NCI-H2107 (cell line): ENCODE results near the gene MIB2.

Experiments used
- DNase-seq: peaks from one replicate; lab custom pipeline; 2025; lab: John Stamatoyannopoulos, UW

The MIB2 gene

GRCh38 chr1:1598051-1598719, 17.1 kb upstream of the MIB2 start:
- no peak for DNase-seq

DNA sequence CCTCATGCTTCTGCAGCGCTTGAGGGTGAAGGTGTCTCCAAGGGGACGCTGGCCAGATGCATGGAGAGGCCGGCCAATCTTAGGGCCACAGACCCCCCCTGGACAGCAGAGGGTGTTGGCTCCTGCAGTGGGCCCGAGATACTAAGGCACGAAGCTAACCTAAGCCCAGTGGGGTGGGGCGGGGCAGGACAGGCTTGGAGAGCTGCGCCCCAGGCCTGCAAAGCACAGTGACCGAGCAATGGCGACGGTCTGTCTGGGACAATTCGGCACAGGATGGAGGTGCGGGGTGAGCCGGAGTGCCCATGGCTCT, 16.6 kb upstream of the MIB2 start:
- no peak for DNase-seq

GRCh38 chr1:1599030-1599934, 16.0 kb upstream of the MIB2 start:
- no peak for DNase-seq

- no peak for DNase-seq
Measured at GRCh38 chr1:1599935-1600860, 15.1 kb upstream of the MIB2 start, which contains the start of gene FNDC10. Gene FNDC10 (minus strand): TSS chr1:1600135. CDS start chr1:1600015, 120 bp downstream.

DNA sequence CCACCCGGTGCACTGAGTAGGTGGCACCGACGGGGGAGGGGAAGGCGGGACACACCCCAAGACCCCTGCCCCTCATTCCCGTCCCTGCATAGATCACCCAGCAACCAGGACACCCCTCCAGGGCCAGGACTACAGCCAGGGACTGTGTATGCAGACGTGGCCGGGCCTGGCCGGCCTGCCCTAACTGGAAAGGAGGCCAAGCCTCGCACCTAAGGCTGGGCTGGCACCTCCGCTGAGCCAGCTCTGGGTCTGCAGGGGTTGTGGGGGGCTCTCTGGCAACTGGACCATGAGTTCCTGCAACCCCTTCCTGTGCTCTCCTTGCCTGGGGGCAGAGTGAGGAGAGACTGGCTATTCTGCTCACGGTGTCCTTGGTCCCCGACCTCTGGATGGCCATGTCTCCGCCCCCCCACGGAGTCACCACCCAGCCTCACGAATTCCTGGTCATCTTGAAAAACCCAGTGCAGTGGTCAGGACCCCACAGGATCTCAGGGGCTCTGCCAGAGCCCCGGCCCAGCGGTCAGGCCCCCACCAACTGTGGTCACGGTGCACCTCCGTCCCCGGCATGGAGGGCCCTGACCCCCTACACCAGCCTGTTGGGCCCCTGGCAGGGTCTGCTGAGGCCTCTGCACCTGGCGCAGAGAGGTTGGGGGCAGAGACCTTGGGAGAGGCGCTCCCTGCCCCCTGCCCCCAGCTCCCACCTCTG, 14.3 kb upstream of the MIB2 start:
- DNase-seq: no peak

DNA sequence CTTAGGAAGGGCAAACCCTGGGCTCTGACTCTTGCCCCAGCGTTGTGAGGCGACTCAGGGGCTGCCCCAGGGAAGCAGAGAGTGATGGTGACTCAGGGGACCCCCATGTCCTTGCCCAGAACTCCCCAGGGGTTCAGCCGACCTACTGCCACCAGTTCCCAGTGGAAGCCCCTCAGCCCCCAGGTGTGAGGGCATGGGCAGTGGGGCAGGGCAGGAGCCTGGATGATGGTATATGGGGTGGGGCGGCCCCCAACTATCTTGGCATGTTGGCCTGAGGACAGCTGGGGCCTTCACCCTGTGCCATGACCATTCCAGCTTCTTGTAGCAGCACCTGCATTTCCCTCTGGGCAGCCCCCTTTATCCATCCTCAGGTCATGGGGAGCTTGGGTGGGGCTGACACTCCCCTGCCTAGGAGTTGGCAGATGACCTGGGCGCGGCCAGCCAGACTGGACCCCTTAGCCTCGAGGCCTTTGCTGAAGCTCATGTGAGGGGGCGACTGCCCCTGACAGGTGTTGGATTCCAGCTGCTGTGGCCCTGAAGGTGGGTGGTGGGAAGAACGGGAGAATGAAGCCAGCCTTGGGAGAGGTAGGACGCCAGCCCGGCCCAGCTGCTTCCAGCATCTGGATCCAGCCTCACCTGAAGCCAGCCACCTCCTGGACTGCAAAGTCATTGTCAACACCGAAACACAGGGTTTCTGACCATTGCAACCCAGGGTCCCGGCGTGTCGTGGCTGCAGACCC, 13.6 kb upstream of the MIB2 start:
- no peak for DNase-seq

- no peak for DNase-seq
Measured at GRCh38 chr1:1602304-1602967, 12.9 kb upstream of the MIB2 start.

DNA sequence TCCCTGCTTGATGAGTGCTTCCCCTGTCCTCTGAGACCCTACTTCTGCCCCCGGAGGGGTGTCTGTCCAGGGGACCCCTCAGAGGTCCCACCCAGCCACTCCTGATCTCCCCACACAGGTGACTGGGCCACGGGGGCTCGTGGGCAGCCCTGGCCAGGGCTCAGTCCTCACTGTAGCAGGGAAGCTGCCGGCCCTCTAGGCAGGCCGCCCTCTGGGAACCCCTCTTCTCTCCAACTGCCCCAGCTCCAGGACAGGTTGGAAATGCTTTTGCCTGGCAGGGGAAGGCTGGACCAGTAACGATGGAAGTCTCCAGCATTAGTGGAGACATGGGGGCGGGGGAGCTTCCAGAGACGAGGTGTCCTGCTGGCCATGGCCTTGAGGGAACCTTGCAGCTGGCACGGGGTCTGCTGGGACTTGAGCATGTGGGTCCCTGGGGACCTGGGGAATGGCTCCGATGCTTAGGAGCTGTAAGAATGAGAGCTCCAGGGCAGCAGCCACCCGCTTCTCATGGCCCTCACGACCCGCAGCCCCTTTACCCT, 12.3 kb upstream of the MIB2 start:
- DNase-seq: no peak

DNA sequence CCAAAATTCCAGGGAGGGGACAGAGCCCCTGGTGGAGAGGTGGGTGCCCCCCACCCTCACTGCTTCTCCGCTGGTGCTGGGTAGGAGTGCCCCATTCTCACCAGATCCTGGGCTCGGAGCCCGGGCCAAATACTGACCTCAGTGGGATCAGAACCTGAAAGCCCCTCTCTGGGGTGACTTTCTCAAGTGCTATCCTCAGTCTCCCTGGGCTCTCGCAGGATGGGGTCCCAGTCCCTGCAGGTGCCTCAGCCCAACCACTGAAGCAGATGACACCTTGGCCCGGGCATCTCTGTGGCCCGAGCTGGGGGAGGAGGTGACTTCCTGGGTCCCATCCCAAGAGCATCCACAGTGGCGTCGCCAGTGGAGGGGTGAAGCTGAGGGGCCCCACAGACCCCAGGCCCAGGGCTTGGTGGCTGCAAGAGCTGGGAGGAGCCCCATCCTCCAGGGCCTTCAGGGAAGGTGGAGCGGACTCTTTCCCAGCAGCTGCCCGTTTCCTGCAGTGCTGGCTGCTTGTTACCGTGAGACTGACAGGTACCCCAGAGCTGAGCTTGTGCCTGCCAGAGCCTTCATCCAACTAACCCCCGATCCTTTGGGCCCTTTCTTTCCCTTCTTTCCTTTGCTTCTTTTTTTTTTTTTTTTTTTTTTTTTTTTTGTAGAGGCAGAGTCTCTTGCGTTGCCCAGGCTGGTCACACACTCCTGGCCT, 11.5 kb upstream of the MIB2 start:
- DNase-seq: no peak

- DNase-seq: no peak
Measured at GRCh38 chr1:1604374-1605033, 10.8 kb upstream of the MIB2 start.

DNA sequence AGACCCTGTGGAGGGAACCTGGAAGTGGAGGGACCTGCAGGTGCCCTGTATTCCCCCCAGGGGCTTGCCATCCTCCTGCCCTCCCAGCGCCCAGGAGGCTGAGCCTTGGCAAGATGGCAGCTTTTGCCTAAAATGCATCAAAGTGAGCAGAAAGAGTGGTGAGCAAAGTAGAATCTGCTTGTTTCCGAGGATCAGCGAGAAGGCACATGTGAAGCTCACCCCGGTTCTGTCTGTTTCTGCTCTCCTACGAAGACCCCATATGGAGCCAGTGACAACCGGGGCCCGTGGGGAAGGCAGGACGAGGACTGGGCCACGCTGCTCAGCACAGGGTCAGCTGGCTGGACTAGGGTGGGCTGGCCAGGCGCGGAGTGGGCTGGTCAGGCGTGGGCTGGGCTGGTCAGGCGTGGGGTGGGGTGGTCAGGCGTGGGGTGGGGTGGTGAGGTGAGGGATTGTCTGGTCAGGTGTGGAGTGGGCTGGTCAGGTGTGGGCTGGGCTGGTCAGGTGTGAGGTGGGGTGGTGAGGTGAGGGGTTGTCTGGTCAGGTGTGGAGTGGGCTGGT, 10.2 kb upstream of the MIB2 start:
- DNase-seq: no peak

DNA sequence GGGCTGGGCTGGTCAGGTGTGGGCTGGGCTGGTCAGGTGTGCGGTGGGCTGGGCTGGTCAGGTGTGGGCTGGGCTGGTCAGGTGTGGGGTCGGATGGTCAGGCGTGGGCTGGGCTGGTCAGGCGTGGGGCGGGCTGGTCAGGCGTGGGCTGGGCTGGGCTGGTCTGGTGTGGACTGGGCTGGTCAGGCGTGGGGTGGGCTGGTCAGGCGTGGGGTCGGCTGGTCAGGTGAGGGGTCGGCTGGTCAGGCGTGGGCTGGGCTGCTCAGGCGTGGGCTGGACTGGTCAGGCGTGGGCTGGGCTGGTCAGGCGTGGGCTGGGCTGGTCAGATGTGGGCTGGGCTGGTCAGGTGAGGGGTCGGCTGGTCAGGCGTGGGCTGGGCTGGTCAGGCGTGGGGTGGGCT, 9.6 kb upstream of the MIB2 start:
- no peak for DNase-seq

- DNase-seq: no peak
Measured at GRCh38 chr1:1606232-1606631, 9.1 kb upstream of the MIB2 start.

GRCh38 chr1:1609822-1610485, 5.3 kb upstream of the MIB2 start:
- no peak for DNase-seq

DNA sequence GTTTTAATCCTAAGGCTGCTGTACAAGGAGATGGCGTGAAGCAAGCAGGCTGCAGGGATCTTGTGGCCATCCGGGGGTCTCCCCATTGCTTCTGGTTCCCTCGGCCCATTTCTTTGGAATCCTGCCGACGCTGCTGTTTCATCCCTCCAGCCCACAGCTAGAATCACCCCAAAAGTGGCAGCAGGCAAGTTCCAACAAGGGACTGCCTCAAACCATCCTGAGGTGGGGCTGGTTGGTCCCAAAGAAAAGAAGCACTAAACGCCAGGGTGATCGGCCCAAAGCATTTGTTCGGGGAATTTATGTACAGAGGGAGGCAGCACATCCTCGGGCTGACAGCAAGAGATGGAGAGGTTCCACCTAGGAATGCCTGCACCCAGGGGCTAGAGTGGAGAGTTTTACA, 4.5 kb upstream of the MIB2 start:
- DNase-seq: no peak

DNA sequence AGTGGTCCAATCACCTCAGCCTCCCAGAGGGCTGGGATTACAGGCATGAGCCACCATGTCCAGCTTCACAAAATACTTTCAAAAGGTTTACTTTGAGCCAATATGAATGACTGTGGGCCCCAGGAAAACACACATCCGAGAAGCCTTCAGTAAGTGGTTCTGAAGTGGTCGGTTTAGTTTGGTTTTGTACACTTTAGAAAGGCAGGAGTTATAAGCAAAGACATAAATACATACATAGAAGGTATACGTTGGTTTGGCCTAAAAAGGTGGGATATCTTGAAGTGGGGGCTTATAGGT, 3.2 kb upstream of the MIB2 start:
- DNase-seq: no peak

GRCh38 chr1:1613509-1614082, 1.7 kb upstream of the MIB2 start:
- DNase-seq: no peak
